Esophagus muscularis mucosa (tissue), 4 donors: Measurements from ENCODE around the gene MAP3K14. TPM values are rescaled to one million over a fixed set of nuclear protein-coding genes. Genes with fewer than 3 reads are reported as not detected.

Experiments used
- DNase-seq: peaks from one replicate; pipeline ENCODE4 v3.0.0-alpha.2; 2017; ENCODE audit errors: extremely low spot score
- H3K27ac ChIP-seq, 4 donors: fragments of 200-600 bp; sonication (generic); replicated peaks in 1 of 4; 1 replicate in 3 of 4; 2 replicates in 1 of 4; pipeline ENCODE4 v1.5.1; 2016 to 2019; ENCODE audit warnings: mild to moderate bottlenecking in 1 of 4
- H3K27me3 ChIP-seq, 4 donors: fragments of 200-600 bp; sonication (generic); one replicate each; pipeline versions ENCODE4 v1.5.1 to v1.6.0; 2016 to 2019
- H3K36me3 ChIP-seq, 4 donors: fragments of 200-600 bp; sonication (generic); one replicate each; pipeline ENCODE4 v1.5.1; 2016 to 2019
- H3K4me1 ChIP-seq, 4 donors: fragments of 200-600 bp; sonication (generic); one replicate each; pipeline ENCODE4 v1.5.1; 2016 to 2019
- H3K4me3 ChIP-seq, 4 donors: fragments of 200-600 bp; sonication (generic); 1 replicate in 2 of 4; 2 replicates in 2 of 4; pipeline ENCODE4 v1.5.1; 2016 to 2019; ENCODE audit warnings: mild to moderate bottlenecking in 4 of 4, moderate library complexity in 1 of 4
- H3K9me3 ChIP-seq, 4 donors: fragments of 200-600 bp; sonication (generic); 1 replicate in 3 of 4; 2 replicates in 1 of 4; pipeline ENCODE4 v1.5.1; 2016 to 2019
- CTCF ChIP-seq, 3 experiments: fragments of 200-600 bp in 2 of 3; fragments of 450-650 bp in 1 of 3; sonication (generic) in 2 of 3; IDR thresholded peaks; one replicate each; pipeline ENCODE4 v1.5.1; 2017 to 2019; ENCODE audit warnings: antibody characterized with exemption in 3 of 3, mild to moderate bottlenecking in 2 of 3, moderate library complexity in 1 of 3
- EP300 ChIP-seq: sonication (generic); formaldehyde crosslinking; IDR thresholded peaks from one replicate; pipeline ENCODE4 v1.6.1; 2017; ENCODE audit warnings: antibody characterized with exemption
- POLR2A ChIP-seq: fragments of 450-650 bp; IDR thresholded peaks from one replicate; pipeline ENCODE4 v1.6.1; 2017; ENCODE audit warnings: antibody characterized with exemption, moderate library complexity, mild to moderate bottlenecking, low read depth
- POLR2AphosphoS5 ChIP-seq, 2 donors: sonication (generic); formaldehyde crosslinking; IDR thresholded peaks; one replicate each; pipeline ENCODE4 v1.6.1; 2017; ENCODE audit warnings: antibody characterized with exemption in 2 of 2
- WGBS: methylation state at CpG from one replicate; pipeline ENCODE4 v1.1.5; 2018; 5-methylcytosine and 5-hydroxymethylcytosine counted together
- intact Hi-C: fragments of 100-400 bp; cut with DNase I; formaldehyde crosslinking; loops from one replicate; pipeline ENCODE4 v1.15.1; 2023
- total RNA-seq, 4 donors: library from RNA; depleted of rRNA; stranded (reverse); fragments of >200 nt; gene quantifications; one replicate each; pipeline versions ENCODE4 v1.1.0 to v1.2.1, GENCODE V29; 2016

The MAP3K14 gene
- total RNA-seq, 4 donors from 2014 or later: 7.8 to 26.5 (median 10.6) TPM

GRCh38 chr17:45230787-45231480, 85.9 kb downstream of the MAP3K14 start:
- DNase-seq: no peak
- WGBS: 49% methylated on average over 7 of the region's 12 CpGs
- TF ChIP-seq EP300 (no peak), POLR2A (no peak), POLR2AphosphoS5 (IDR thresholded peaks at IDR 0.05) (no peak), CTCF (IDR thresholded peaks at IDR 0.05) (no peak)
- Histone ChIP-seq H3K4me1 (peaks cover 49 to 62% (median 53%) of the 10 kb centered on the region in 4 donors), H3K9me3 (no peaks in the 10 kb centered on the region), H3K27ac (peak overlapping the region; percentile 69 to 80 (median 74)), H3K36me3 (peaks cover 3 to 7% (median 4%) of the 10 kb centered on the region in 4 donors), H3K4me3 (no peak overlapping the region), H3K27me3 (peaks cover 0 to 12% (median 0%) of the 10 kb centered on the region in 4 donors)
- intact Hi-C loops: no loop called here

- Histone ChIP-seq H3K27ac (peak overlapping the region; percentile 69 to 80 (median 74)), H3K27me3 (peaks cover 0 to 10% (median 0%) of the 10 kb centered on the region in 4 donors), H3K9me3 (no peaks in the 10 kb centered on the region), H3K4me1 (peaks cover 49 to 62% (median 57%) of the 10 kb centered on the region in 4 donors), H3K4me3 (no peak overlapping the region), H3K36me3 (peaks cover 3 to 7% (median 4%) of the 10 kb centered on the region in 4 donors)
- WGBS: 100% methylated on average over 3 of the region's 4 CpGs
- intact Hi-C loops: no loop called here
- DNase-seq: no peak
- TF ChIP-seq EP300 (no peak), POLR2AphosphoS5 (IDR thresholded peaks at IDR 0.05) (no peak), POLR2A (no peak), CTCF (IDR thresholded peaks at IDR 0.05) (no peak)
Measured at GRCh38 chr17:45230410-45230786, 86.4 kb downstream of the MAP3K14 start.

GRCh38 chr17:45229681-45230409, 87.0 kb downstream of the MAP3K14 start:
- intact Hi-C loops: no loop called here
- WGBS: 85% methylated on average over 11 of the region's 16 CpGs
- H3K27ac ChIP-seq: peak overlapping the region; percentile 69 to 80 (median 74)

More at GRCh38 chr17:45229681-45230409, 87.0 kb downstream of the MAP3K14 start:
- DNase-seq: no peak
- Histone ChIP-seq H3K4me3 (no peak overlapping the region), H3K27me3 (peaks cover 0 to 10% (median 0%) of the 10 kb centered on the region in 4 donors), H3K36me3 (peaks cover 3 to 7% (median 4%) of the 10 kb centered on the region in 4 donors), H3K9me3 (no peaks in the 10 kb centered on the region), H3K4me1 (peaks cover 54 to 67% (median 59%) of the 10 kb centered on the region in 4 donors)
- no peak for TF ChIP-seq CTCF (IDR thresholded peaks at IDR 0.05)
- TF ChIP-seq POLR2AphosphoS5 (IDR thresholded peaks at IDR 0.05): no peak
- TF ChIP-seq EP300: no peak
- no peak for TF ChIP-seq POLR2A
